ENCODE measurements around the gene SDF4.

Gene SDF4

DNA sequence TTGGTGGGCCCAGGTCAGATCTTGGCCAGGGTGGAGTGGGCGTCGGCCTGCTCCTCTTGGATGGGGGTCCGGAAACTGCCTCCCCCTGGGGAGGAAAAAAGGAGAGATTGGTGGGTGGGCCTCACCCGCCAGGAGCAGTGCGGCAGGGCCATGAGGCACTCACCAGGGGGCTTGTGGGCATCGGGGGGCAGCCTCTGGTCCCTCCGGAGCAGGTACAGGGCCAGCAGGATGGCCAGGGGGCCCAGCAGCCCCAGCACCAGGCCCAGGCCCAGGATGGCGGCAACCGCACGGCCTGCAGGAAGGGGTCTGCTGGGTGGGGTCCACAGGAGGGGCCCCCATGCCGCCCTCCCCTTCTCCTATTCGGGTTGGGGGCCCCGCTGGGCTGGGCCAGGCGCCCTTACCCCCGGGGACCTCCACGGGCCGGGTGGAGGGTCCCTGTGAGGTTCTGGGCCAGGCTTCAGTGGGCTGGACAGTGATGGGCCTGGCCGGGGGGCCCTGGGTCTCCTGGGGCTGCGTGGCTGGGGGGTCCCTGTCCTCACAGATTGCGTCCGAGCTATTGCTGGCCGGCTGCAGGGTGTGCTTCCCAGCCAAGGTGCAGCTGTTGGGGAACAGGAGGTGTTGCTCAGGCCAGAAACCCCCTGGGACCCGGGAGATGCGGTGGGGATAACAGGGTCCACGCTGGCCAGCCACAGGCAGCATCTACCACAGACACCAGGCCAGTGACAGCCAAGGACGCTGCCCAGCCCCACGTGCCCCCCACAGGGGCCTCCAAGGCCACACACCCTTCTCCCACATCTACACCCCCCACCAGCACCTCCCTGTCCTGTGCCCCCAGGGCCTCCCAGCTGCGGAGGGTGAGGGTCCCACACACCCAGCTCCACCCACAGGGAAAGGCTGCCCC, 20.0 kb downstream of the SDF4 start:
- Mint-ChIP-seq H3K9me3 (no peaks in the 10 kb centered on the region), H3K4me3 (peak overlapping the region; percentile 36), H3K4me1 (ENCODE audit: low read depth) (peaks cover 26% of the 10 kb centered on the region), H3K27me3 (ENCODE audit: low read depth) (no peaks in the 10 kb centered on the region), H3K27ac (peak overlapping the region; percentile 36), H3K36me3 (ENCODE audit: low read depth) (peaks cover 7% of the 10 kb centered on the region)
- DNase-seq (ENCODE audit: low spot score): no peak

DNA sequence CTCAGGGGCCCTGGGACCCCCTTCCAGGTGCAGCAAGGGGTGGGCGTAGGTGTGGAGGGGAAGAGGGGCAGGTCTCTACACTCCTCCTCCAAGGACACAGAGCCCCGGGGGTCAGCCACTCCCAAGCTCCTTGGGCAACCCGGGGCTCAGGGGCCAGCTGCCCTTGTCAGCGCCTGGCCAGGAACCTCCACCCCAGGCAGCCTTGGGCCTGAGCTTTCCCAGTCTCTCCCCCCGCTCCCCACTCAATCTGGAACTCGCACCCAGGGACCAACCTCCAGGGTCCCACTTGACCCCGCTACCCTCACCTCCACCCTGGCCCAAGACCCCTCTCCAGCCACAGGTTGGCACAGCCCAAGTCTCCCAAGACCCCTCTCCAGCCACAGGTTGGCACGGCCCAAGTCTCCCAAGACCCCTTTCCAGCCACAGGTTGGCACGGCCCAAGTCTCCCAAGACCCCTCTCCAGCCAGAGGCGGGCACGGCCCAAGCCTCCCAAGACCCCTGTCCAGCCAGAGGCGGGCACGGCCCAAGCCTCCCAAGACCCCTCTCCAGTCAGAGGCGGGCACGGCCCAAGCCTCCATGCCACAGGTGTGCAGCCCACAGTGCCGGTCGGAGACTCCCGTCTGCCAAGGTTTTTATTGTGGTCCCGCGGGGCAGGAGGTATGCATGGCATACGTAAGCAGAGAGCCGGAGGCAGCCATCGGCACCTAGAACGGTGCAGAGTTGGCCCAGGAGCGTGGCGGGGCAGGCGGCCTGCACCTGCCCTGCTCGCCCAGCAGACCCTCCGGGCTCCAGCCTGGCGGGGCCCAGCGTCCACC, 20.9 kb downstream of the SDF4 start:
- Mint-ChIP-seq H3K27me3 (ENCODE audit: low read depth) (no peaks in the 10 kb centered on the region), H3K27ac (peak overlapping the region; percentile 49), H3K36me3 (ENCODE audit: low read depth) (peaks cover 1% of the 10 kb centered on the region), H3K4me1 (ENCODE audit: low read depth) (peaks cover 22% of the 10 kb centered on the region), H3K9me3 (no peaks in the 10 kb centered on the region), H3K4me3 (peak overlapping the region; percentile 32)
- no peak for DNase-seq (ENCODE audit: low spot score)

DNA sequence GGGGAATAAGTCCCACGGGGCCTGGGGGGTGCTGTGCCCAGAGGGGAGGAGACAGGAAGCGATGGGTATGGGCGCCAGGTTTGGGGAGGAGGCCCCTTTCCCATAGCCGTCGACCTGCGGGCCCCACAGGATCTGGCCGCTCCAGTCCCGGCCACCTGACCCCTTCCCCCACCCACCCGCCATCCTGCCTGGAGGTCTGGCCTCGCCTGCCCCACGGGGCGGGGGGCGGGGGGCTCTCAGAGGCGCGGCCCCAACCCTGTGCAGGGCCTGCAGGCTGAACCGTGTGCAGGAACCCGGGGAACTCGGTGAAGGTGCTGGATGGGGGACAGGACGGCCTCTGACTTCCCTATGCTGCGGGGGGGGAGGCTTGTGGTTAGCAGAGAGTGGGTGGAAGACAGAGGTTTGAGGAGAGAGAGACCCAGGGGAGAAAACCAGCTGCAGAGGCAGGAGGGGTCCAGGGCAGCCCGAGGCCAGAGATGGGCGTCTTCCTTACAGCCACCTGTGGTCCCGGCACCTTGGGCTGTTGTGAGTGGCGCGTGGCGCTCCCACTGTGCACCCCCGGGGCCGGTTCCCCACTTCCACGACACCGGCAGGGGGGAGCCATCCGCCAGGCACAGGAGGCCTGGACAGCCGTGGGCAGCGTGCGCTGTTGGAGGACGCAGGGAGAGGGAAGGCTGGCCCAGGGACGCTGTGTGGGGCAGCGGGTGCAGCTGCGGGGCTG, 22.9 kb downstream of the SDF4 start:
- peak; percentile 65 for DNase-seq (ENCODE audit: low spot score)
- Mint-ChIP-seq H3K4me3 (peak overlapping the region; percentile 84), H3K27ac (peak overlapping the region; percentile 90), H3K36me3 (ENCODE audit: low read depth) (no peaks in the 10 kb centered on the region), H3K27me3 (ENCODE audit: low read depth) (no peaks in the 10 kb centered on the region), H3K9me3 (no peaks in the 10 kb centered on the region), H3K4me1 (ENCODE audit: low read depth) (peaks cover 12% of the 10 kb centered on the region)

DNA sequence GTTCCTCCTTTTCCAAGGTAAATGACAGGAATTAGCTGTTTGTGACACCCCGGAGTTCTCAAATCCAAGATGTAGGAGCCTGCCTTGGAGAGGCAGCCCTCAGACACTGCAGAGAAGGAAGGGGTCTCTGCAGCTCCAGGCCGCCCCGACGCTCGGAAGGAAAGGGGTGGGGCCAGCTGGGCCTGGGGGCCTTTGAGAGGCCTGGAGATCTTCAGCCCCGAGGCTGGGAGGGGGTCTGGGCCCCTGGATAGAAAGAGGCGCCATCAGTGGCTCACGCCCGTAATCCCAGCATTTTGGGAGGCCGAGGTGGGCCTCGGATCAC, 24.3 kb downstream of the SDF4 start:
- Mint-ChIP-seq H3K27ac (no peak overlapping the region), H3K9me3 (no peaks in the 10 kb centered on the region), H3K4me3 (peak overlapping the region; percentile 84), H3K4me1 (ENCODE audit: low read depth) (peaks cover 12% of the 10 kb centered on the region), H3K27me3 (ENCODE audit: low read depth) (no peaks in the 10 kb centered on the region), H3K36me3 (ENCODE audit: low read depth) (no peaks in the 10 kb centered on the region)
- DNase-seq (ENCODE audit: low spot score): no peak

DNA sequence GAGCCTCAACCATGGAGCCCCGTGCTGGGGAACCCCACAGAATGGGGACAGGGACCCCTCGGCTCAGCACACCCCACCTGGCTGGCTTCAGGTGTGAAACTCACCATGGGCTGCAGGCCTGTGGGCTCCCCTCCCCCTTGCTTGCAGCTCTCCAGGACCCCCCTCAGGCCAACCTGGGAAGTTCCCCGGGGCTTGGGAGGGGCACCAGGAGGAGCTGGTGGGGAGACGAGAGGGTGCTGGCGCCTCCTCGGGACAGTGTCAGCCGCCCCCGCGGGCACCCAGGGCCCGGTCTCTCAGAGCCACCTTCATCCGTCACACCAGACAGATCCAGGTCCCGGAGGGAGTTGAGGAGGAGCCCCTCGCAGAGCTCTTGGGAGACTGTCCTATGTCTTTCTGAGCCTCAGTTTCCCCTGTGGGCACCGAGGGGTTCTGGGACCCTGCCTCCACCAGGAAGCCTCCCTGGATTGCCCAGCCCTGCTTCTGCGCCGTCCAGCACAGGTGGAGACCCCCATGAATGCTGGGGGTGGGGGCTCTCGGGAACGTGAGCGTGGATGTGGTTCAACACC, 24.8 kb downstream of the SDF4 start:
- Mint-ChIP-seq H3K27me3 (ENCODE audit: low read depth) (no peaks in the 10 kb centered on the region), H3K27ac (no peak overlapping the region), H3K4me3 (peak overlapping the region; percentile 59), H3K9me3 (no peaks in the 10 kb centered on the region), H3K4me1 (ENCODE audit: low read depth) (peaks cover 12% of the 10 kb centered on the region), H3K36me3 (ENCODE audit: low read depth) (no peaks in the 10 kb centered on the region)
- no peak for DNase-seq (ENCODE audit: low spot score)

DNA sequence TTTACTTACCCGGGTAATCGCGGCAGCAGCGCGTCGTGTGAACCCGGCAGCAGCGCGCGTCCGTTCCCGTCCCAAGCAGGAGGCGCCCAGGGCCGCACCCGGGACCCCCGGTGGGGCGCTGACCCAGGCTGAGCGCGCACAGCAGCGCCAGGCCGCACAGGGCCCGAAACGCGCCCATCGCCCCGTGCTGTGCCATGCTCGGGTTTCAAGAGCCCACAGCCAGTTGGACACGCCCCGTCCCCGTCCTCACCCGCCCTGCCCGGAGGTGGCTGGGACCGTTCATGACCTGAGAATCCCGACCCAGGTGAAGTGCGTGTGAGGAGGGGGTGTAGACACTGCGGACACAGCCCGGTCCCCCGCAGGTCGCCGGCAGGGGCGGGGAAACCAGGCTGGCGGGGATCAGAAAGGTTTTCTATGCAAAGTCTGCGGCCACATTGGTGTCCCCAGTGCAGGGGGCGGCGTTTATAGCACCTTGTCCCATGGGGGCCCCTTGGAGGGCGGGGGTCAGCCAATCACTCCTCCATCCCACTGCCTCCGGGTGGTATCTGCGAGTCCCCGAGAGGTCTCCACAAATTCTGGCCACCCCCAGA, 25.3 kb downstream of the SDF4 start, which contains the start of gene TNFRSF18:
Gene TNFRSF18, minus strand, starts transcription at position 217 of the 590 bp plus-strand sequence. Its CDS starts 21 bp downstream, at position 196.
- Mint-ChIP-seq H3K27ac (peak within 1 kb of the TSS; percentile 45), H3K4me3 (peak within 1 kb of the TSS; percentile 59), H3K27me3 (ENCODE audit: low read depth) (no peaks in the 10 kb centered on the region), H3K36me3 (ENCODE audit: low read depth) (no peaks in the 10 kb centered on the region), H3K4me1 (ENCODE audit: low read depth) (peaks cover 12% of the 10 kb centered on the region), H3K9me3 (no peaks in the 10 kb centered on the region)
- DNase-seq (ENCODE audit: low spot score): peak; percentile 50

DNA sequence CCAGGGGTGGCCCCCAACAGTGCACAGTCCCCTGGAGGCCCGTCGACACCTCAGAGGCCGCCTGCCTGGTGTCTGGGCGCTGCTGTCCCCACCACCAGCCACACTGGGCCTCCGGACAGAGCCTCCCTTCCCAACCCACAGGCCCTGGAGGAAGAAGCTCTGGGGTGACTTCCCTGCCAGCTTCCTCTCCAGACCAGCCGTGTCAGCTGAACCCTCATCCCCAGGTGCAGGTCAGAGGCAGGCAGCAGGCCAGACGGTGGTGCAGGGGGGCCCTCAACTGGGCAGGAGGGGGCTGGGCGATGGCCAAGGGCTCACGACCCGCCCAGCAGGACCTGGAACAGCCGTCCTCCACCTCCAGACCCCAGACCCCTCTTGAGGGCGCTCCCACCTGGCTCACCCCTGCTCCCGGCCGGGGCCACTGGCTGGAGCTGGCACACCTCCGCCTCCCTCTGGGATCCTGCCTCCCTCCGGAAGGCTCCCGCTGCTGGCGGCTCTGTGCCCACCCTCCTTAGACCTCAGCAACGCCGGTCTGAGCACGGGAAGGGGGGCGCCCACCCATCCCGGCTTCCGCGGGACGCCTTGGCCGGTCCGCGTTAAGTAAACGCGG, 25.9 kb downstream of the SDF4 start:
- Mint-ChIP-seq H3K4me3 (peak overlapping the region; percentile 55), H3K9me3 (no peaks in the 10 kb centered on the region), H3K36me3 (ENCODE audit: low read depth) (no peaks in the 10 kb centered on the region), H3K27me3 (ENCODE audit: low read depth) (no peaks in the 10 kb centered on the region), H3K4me1 (ENCODE audit: low read depth) (peaks cover 12% of the 10 kb centered on the region), H3K27ac (no peak overlapping the region)
- DNase-seq (ENCODE audit: low spot score): no peak

DNA sequence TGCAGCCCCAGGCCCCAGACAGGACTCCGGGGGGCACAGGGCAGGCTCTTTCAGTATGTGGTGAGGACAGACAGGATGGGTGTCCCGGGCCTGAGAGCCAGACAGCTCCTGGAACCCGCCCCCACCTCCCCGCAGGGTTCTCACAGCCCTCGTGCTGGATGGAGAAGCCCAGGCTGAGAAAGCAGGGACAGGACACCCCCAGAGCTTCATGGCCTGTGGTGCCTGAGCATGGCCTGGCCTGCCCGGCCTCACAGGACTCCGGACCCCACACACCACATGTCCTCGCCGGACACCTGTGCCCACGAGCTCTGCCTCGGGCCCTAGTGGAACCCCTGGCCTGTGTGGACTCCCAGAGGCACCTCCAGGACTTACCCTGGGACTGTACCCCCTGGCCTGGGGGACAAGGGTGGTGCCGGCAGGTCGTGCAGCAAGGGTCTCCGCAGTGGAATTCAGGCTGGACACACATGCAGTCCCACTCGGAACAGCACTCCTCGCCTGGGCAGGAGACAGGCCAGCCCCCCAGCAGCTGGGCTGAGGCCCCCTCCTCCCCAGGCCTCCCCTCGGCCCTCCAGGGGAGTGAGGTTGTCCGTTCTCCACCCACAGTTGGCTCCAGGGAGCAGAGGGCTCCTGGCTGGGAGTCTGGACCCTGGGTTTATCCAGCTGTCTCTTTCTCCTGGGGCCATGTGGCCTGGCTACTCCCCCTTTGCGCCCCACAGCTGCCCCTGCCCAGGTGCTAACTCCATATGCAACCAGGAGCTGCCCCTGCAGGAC, 26.6 kb downstream of the SDF4 start:
- Mint-ChIP-seq H3K36me3 (ENCODE audit: low read depth) (no peaks in the 10 kb centered on the region), H3K27me3 (ENCODE audit: low read depth) (no peaks in the 10 kb centered on the region), H3K9me3 (no peaks in the 10 kb centered on the region), H3K4me3 (peak overlapping the region; percentile 55), H3K27ac (no peak overlapping the region), H3K4me1 (ENCODE audit: low read depth) (peaks cover 16% of the 10 kb centered on the region)
- DNase-seq (ENCODE audit: low spot score): no peak

DNA sequence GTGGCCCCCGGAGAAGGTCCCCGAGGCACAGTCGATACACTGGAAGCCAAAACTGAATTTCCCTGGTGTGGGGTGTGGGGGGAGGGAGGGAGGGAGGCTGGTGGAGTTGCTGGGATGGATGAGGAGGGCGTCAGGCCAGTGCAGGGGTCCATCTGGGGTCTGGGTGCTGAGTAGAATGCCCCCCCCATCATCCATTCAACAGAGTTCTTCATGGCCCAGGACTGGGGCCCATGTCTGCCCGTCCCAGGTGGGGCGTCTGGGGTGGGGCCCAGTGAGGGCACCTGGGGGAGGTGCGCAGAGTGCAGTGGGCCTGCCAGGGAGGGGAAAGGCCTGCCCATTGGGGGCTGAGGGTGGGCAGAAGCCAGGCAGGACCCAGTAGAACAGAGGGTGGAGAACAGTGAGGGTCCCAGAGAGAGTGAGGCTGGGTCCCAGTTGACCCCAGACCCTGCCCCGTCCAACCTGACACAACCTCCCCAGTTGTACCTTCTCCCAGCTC, 27.3 kb downstream of the SDF4 start:
- DNase-seq (ENCODE audit: low spot score): no peak
- H3K27ac Mint-ChIP-seq: no peak overlapping the region
- H3K4me3 Mint-ChIP-seq: no peak overlapping the region

DNA sequence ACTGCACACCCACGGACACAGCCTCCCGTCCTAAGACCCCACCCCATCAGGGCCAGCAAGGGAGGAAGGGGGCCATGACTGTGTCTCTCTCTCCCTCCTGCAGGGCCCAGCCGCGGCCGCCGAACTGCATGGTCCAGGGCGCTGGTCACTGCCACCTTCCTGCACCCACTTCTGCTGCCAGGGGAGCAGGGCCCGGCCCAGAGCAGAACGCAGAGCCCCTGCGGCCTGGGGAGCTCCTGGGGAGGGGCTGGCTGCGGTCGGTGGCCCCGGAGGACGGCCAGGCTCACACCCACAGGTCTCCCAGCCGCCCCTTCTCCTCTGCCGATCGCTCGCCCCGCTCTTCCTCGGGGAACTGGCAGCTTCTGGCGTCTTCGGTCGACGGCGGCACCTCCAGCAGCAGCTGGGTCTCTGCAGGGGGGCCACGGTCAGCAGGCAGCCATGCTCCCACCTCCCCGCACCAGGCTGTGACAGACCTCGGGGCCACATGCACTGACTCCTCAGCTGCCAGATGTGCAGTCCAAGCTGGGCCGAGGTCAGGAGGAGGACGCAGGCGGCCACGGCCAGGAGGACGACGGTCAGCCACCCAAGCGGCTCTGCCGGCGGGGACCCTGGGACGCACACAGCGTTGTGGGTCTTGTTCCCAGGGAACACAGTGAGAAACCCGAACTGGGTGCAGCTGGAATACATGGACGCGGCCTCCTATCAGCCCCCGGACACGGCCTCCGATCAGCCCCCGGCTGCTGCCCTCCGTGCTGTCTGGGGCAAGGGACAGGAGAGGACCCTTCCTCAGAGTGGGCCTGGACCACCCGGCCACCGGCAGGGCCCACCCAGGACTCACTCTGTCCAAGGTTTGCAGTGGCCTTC, 28.0 kb downstream of the SDF4 start:
- no peaks in the 10 kb centered on the region for H3K36me3 Mint-ChIP-seq (ENCODE audit: low read depth)
- no peak overlapping the region for H3K27ac Mint-ChIP-seq
- no peak overlapping the region for H3K4me3 Mint-ChIP-seq
- peaks cover 10% of the 10 kb centered on the region for H3K4me1 Mint-ChIP-seq (ENCODE audit: low read depth)
- no peak for DNase-seq (ENCODE audit: low spot score)
- H3K27me3 Mint-ChIP-seq (ENCODE audit: low read depth): no peaks in the 10 kb centered on the region
- no peaks in the 10 kb centered on the region for H3K9me3 Mint-ChIP-seq

More for the DNA sequence above, 27.3 kb downstream of the SDF4 start:
- no peaks in the 10 kb centered on the region for H3K36me3 Mint-ChIP-seq (ENCODE audit: low read depth)
- no peaks in the 10 kb centered on the region for H3K27me3 Mint-ChIP-seq (ENCODE audit: low read depth)
- H3K9me3 Mint-ChIP-seq: no peaks in the 10 kb centered on the region
- H3K4me1 Mint-ChIP-seq (ENCODE audit: low read depth): peaks cover 13% of the 10 kb centered on the region

DNA sequence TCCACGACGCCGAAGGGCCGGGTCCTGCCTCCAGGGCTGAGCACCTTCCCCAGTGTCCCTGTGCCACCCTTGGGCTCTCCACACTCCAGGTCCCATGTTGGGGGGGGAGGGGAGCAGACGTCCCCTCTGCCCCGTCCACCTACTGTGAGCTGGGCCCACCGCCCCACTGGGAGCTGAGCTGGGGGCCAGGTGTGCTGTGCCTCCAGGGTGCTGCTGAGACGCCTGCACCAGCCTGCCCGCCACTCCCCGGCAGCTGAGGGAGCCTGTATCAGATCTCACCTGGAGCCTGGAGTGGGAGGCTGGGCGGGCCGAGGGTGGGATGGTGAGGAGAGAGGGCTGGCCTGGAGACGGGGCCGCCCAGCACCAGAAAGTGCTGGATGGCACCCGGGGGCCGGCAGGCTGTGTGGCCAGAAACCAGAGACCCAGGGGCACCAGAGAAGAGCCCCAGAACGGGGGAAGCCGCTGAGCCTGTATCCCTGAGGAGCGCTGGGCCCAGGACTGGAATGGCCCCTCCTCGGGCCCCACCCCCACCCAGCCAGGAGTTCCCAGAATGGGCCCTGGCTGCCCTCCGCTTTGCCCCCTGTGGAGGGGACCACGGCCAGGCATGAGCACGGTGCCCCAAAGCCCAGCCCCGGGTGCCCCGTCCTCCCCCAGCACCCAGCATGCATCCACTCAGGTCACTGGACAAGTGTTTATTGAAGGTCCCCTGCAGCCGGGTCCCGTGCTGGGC, 28.8 kb downstream of the SDF4 start:
- Mint-ChIP-seq H3K27me3 (ENCODE audit: low read depth) (no peaks in the 10 kb centered on the region), H3K27ac (no peak overlapping the region), H3K4me1 (ENCODE audit: low read depth) (peaks cover 5% of the 10 kb centered on the region), H3K4me3 (no peak overlapping the region), H3K9me3 (no peaks in the 10 kb centered on the region), H3K36me3 (ENCODE audit: low read depth) (no peaks in the 10 kb centered on the region)
- no peak for DNase-seq (ENCODE audit: low spot score)

All from T-helper 2 cell treated with Interferon-gamma antibody and Interleukin-4, amounts not matched to agents 5 μg/mL and 100 μg/mL, for 36 hours (primary cell).